Osteoblast (primary cell): Measurements from ENCODE around the gene ARSK. TPM values are rescaled to one million over a fixed set of nuclear protein-coding genes. Genes with fewer than 3 reads are reported as not detected.
"Not testable (repeated sequence)": the region's sequence is repeated elsewhere in the genome, so short reads cannot be mapped to it uniquely, and the experiment has no call there.

Experiments used
- DNase-seq: peaks from one replicate; pipeline ENCODE4 v3.0.0; 2011; ENCODE audit warnings: low spot score, mixed read lengths; ENCODE audit not compliant: insufficient read length; ENCODE audit errors: missing footprints
- H2AFZ ChIP-seq: 2 replicates; pipeline ENCODE4 v1.6.0; 2011; ENCODE audit warnings: mild to moderate bottlenecking, low read length
- H3K27ac ChIP-seq: 2 replicates; pipeline ENCODE4 v1.5.1; 2011; ENCODE audit warnings: mild to moderate bottlenecking, low read depth, low read length, moderate library complexity
- H3K27me3 ChIP-seq: 2 replicates; pipeline ENCODE4 v1.6.0; 2012; ENCODE audit warnings: mild to moderate bottlenecking, control low read depth, inconsistent platforms, low read length, moderate library complexity; ENCODE audit not compliant: insufficient read depth
- H3K36me3 ChIP-seq: 2 replicates; pipeline ENCODE4 v1.5.1; 2011; ENCODE audit warnings: mild to moderate bottlenecking, low read length, control low read depth, moderate library complexity; ENCODE audit not compliant: insufficient read depth
- H3K4me1 ChIP-seq: 2 replicates; pipeline ENCODE4 v1.5.1; 2011; ENCODE audit warnings: mild to moderate bottlenecking, low read length, control low read depth, moderate library complexity; ENCODE audit not compliant: insufficient read depth
- H3K4me2 ChIP-seq: 2 replicates; pipeline ENCODE4 v1.6.0; 2011; ENCODE audit warnings: mild to moderate bottlenecking, low read length; ENCODE audit not compliant: insufficient read depth
- H3K4me3 ChIP-seq: fragments of 200-600 bp; sonication (generic); 3 replicates; pipeline ENCODE4 v1.5.1; 2012; ENCODE audit warnings: mild to moderate bottlenecking, low read length, inconsistent platforms; ENCODE audit not compliant: insufficient read depth
- H3K79me2 ChIP-seq: 2 replicates; pipeline ENCODE4 v1.6.0; 2012; ENCODE audit warnings: mild to moderate bottlenecking, low read length, control low read depth, inconsistent platforms; ENCODE audit not compliant: insufficient read depth
- H3K9me3 ChIP-seq: 2 replicates; pipeline ENCODE4 v1.5.1; 2011; ENCODE audit warnings: low read depth, low read length, control low read depth
- H4K20me1 ChIP-seq: 2 replicates; pipeline ENCODE4 v1.6.0; 2012; ENCODE audit warnings: mild to moderate bottlenecking, low read length, control low read depth; ENCODE audit not compliant: insufficient read depth
- CTCF ChIP-seq: IDR thresholded peaks from 2 replicates; pipeline ENCODE4 v1.5.1; 2011; ENCODE audit warnings: mild to moderate bottlenecking, low read depth, low read length, moderate library complexity; ENCODE audit errors: extremely low read depth
- total RNA-seq: library from RNA; depleted of rRNA; stranded (reverse); fragments of >200 nt; gene quantifications from 2 replicates; pipeline ENCODE4 v1.2.3, GENCODE V29; 2012

The ARSK gene
- total RNA-seq, 1 donor, result 10.5 TPM

- H3K36me3 ChIP-seq, result no peaks in the 10 kb centered on the region
- H3K79me2 ChIP-seq, result no peaks in the 10 kb centered on the region
- no peak for DNase-seq
- H3K4me2 ChIP-seq, result no peak overlapping the region
- no peaks in the 10 kb centered on the region for H4K20me1 ChIP-seq
- H3K27ac ChIP-seq, result no peak overlapping the region
- H3K4me1 ChIP-seq, result peaks cover 10% of the 10 kb centered on the region
- TF ChIP-seq CTCF, result no peak
- no peaks in the 10 kb centered on the region for H3K9me3 ChIP-seq
- no peaks in the 10 kb centered on the region for H3K27me3 ChIP-seq
- no peak overlapping the region for H2AFZ ChIP-seq
- H3K4me3 ChIP-seq, result no peak overlapping the region
Measured at GRCh38 chr5:95643152-95643551, 88.3 kb downstream of the ARSK start.

GRCh38 chr5:95644351-95645042 is 89.6 kb downstream of the ARSK start:
- H4K20me1 ChIP-seq, result no peaks in the 10 kb centered on the region
- peaks cover 10% of the 10 kb centered on the region for H3K4me1 ChIP-seq
- H3K79me2 ChIP-seq, result no peaks in the 10 kb centered on the region
- no peaks in the 10 kb centered on the region for H3K9me3 ChIP-seq
- DNase-seq, result peak; percentile 83
- H3K27ac ChIP-seq, result peak overlapping the region; percentile 14
- H3K36me3 ChIP-seq, result no peaks in the 10 kb centered on the region
- H3K27me3 ChIP-seq, result no peaks in the 10 kb centered on the region
- peak overlapping the region; percentile 43 for H3K4me2 ChIP-seq
- no peak overlapping the region for H3K4me3 ChIP-seq
- peak; percentile 92 for TF ChIP-seq CTCF
- peak overlapping the region; percentile 88 for H2AFZ ChIP-seq

- H3K27ac ChIP-seq, DNase-seq, H3K79me2 ChIP-seq, H3K36me3 ChIP-seq, H3K9me3 ChIP-seq, H4K20me1 ChIP-seq, H3K27me3 ChIP-seq: not testable (repeated sequence)
- peak overlapping the region; percentile 42 for H2AFZ ChIP-seq
- peaks cover 10% of the 10 kb centered on the region for H3K4me1 ChIP-seq
- peak overlapping the region; percentile 79 for H3K4me3 ChIP-seq
- H3K4me2 ChIP-seq, result peak overlapping the region; percentile 95
Measured at GRCh38 chr5:95646226-95646568, 91.3 kb downstream of the ARSK start.

GRCh38 chr5:95646569-95647431 is 91.9 kb downstream of the ARSK start, which contains the start of gene RFESD:
Gene RFESD, plus strand, starts transcription at chr5:95646777. Its CDS starts 5,495 bp downstream, at chr5:95652272.
- peak; percentile 93 for DNase-seq
- H3K36me3 ChIP-seq, result no peaks in the 10 kb centered on the region
- peaks cover 10% of the 10 kb centered on the region for H3K4me1 ChIP-seq
- no peaks in the 10 kb centered on the region for H3K27me3 ChIP-seq
- TF ChIP-seq CTCF, result peak; percentile 9
- H3K79me2 ChIP-seq, result no peaks in the 10 kb centered on the region
- H3K4me2 ChIP-seq, result peak within 1 kb of the TSS; percentile 95
- no peaks in the 10 kb centered on the region for H3K9me3 ChIP-seq
- H3K4me3 ChIP-seq, result peak within 1 kb of the TSS; percentile 79
- H2AFZ ChIP-seq, result peak within 1 kb of the TSS; percentile 92
- H3K27ac ChIP-seq, result peak within 1 kb of the TSS; percentile 81
- H4K20me1 ChIP-seq, result no peaks in the 10 kb centered on the region
